ENCODE measurements around the gene EPB41L4A. TPM values are rescaled to one million over a fixed set of nuclear protein-coding genes. Genes with fewer than 3 reads are reported as not detected.
A peak's percentile ranks its signal among the peaks of the same experiment; 100 is the strongest.

Gene EPB41L4A
- total RNA-seq, 1 donor from 2014 or later, result 11.1 TPM

DNA sequence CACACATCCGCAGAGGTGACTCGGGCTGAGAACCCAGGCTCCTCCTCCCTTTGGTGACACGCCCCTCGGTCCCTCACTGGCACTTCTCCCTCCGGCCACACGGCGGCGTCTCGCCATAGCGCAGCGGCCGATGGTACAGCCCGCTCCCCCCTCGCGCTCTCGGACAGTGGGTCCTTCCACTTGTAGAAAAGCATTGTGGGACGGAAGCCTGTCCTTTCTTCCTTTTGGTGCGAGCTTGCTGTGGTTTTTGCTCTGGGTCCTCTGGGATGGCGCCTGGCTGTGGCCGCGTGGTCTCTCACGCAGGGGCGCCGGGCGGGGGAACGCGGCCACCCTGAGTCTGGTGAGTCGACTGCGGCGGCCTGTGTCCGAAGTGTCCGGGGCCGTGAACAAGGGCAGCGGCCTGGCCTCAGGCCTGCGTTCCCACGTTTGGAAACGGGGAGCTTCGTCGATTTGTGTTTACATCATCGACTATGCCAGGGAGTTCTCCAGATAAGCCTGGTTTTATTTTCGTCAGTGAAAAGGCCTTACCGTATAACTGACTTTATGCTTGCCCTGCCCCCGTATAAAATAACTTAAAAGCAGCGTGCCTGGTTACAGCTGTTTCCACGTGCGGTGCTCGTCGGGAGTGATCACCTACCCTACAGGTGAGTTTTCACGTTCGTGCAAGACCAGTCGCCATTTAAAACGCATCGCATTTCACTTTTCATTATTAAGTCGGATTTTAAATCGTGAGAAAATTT is 258.3 kb downstream of the EPB41L4A start:
- peaks cover 28% of the 10 kb centered on the region for H4K20me1 ChIP-seq (ENCODE audit: insufficient read depth, low read length)
- H3K9ac ChIP-seq (ENCODE audit: low read length), result peak overlapping the region; percentile 98
- peaks cover 26% of the 10 kb centered on the region for H3K79me2 ChIP-seq (ENCODE audit: insufficient read depth, low read length)
- peaks cover 24% of the 10 kb centered on the region for H3K4me1 Mint-ChIP-seq (ENCODE audit: low read depth, unreplicated experiment)
- H3K36me3 Mint-ChIP-seq (ENCODE audit: low read depth, unreplicated experiment), result peaks cover 13% of the 10 kb centered on the region
- H3K4me3 ChIP-seq (ENCODE audit: insufficient read depth, low read depth, low read length), result peak overlapping the region; percentile 96
- H3K9me3 Mint-ChIP-seq (ENCODE audit: unreplicated experiment), result no peaks in the 10 kb centered on the region
- peak overlapping the region; percentile 94 for H3K4me3 Mint-ChIP-seq (ENCODE audit: unreplicated experiment)
- H3K27ac Mint-ChIP-seq (ENCODE audit: unreplicated experiment), result peak overlapping the region; percentile 59
- no peaks in the 10 kb centered on the region for H3K27me3 Mint-ChIP-seq (ENCODE audit: low read depth, unreplicated experiment)
- FAIRE-seq, result peak; percentile 13
- peak; percentile 78 for DNase-seq (ENCODE audit: low read depth)
- H3K36me3 ChIP-seq (ENCODE audit: insufficient read depth, low read length), result peaks cover 33% of the 10 kb centered on the region
- peaks cover 15% of the 10 kb centered on the region for H3K4me1 ChIP-seq (ENCODE audit: insufficient read depth, low read length)
- no peaks in the 10 kb centered on the region for H3K27me3 ChIP-seq (ENCODE audit: insufficient read depth, low read length)
- H3K27ac ChIP-seq (ENCODE audit: low read depth, low read length), result peak overlapping the region; percentile 91
- TF ChIP-seq EZH2 (IDR thresholded peaks at IDR 0.05; ENCODE audit: insufficient read depth, low read length), result no peak
- TF ChIP-seq, protein P1, sequence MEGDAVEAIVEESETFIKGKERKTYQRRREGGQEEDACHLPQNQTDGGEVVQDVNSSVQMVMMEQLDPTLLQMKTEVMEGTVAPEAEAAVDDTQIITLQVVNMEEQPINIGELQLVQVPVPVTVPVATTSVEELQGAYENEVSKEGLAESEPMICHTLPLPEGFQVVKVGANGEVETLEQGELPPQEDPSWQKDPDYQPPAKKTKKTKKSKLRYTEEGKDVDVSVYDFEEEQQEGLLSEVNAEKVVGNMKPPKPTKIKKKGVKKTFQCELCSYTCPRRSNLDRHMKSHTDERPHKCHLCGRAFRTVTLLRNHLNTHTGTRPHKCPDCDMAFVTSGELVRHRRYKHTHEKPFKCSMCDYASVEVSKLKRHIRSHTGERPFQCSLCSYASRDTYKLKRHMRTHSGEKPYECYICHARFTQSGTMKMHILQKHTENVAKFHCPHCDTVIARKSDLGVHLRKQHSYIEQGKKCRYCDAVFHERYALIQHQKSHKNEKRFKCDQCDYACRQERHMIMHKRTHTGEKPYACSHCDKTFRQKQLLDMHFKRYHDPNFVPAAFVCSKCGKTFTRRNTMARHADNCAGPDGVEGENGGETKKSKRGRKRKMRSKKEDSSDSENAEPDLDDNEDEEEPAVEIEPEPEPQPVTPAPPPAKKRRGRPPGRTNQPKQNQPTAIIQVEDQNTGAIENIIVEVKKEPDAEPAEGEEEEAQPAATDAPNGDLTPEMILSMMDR (IDR thresholded peaks at IDR 0.05; ENCODE audit: insufficient read depth, low read depth, low read length), result peak; percentile 98
- H3K9me3 ChIP-seq (ENCODE audit: insufficient read depth, low read depth, low read length), result no peaks in the 10 kb centered on the region
- H3K4me2 ChIP-seq (ENCODE audit: low read length), result peak overlapping the region; percentile 96
- peak overlapping the region; percentile 81 for H2AFZ ChIP-seq (ENCODE audit: low read depth, low read length)

DNA sequence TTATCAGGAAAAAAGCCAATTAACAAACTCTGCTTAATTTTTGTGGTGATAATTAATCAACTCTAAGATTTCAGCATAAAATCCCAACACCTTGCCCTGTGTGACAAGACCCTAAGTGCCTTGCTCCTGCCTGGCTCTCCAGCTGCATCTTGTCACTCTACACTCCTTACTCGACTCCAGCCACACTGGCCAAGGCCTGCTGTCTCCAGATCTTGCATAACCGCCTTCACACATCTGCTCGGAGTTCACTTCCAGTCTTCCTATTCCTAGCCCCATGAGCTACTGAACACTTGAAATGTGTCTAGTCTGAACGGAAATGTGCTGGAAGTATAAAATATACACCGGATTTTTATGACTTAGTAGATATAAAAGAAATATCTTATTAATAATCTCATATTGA is 259.6 kb downstream of the EPB41L4A start:
- H3K9me3 ChIP-seq (ENCODE audit: insufficient read depth, low read depth, low read length), result no peaks in the 10 kb centered on the region
- H3K36me3 Mint-ChIP-seq (ENCODE audit: low read depth, unreplicated experiment), result peaks cover 13% of the 10 kb centered on the region
- H3K27me3 Mint-ChIP-seq (ENCODE audit: low read depth, unreplicated experiment), result no peaks in the 10 kb centered on the region
- TF ChIP-seq, protein P1 (IDR thresholded peaks at IDR 0.05; ENCODE audit: insufficient read depth, low read depth, low read length), result no peak
- no peak for TF ChIP-seq EZH2 (IDR thresholded peaks at IDR 0.05; ENCODE audit: insufficient read depth, low read length)
- peaks cover 28% of the 10 kb centered on the region for H4K20me1 ChIP-seq (ENCODE audit: insufficient read depth, low read length)
- no peak for FAIRE-seq
- H3K4me1 ChIP-seq (ENCODE audit: insufficient read depth, low read length), result peaks cover 15% of the 10 kb centered on the region
- H3K9ac ChIP-seq (ENCODE audit: low read length), result no peak overlapping the region
- no peaks in the 10 kb centered on the region for H3K9me3 Mint-ChIP-seq (ENCODE audit: unreplicated experiment)
- H3K4me1 Mint-ChIP-seq (ENCODE audit: low read depth, unreplicated experiment), result peaks cover 22% of the 10 kb centered on the region
- H3K36me3 ChIP-seq (ENCODE audit: insufficient read depth, low read length), result peaks cover 22% of the 10 kb centered on the region
- no peak overlapping the region for H2AFZ ChIP-seq (ENCODE audit: low read depth, low read length)
- H3K79me2 ChIP-seq (ENCODE audit: insufficient read depth, low read length), result peaks cover 26% of the 10 kb centered on the region
- no peak overlapping the region for H3K4me2 ChIP-seq (ENCODE audit: low read length)
- H3K4me3 ChIP-seq (ENCODE audit: insufficient read depth, low read depth, low read length), result no peak overlapping the region
- no peak overlapping the region for H3K27ac ChIP-seq (ENCODE audit: low read depth, low read length)
- H3K4me3 Mint-ChIP-seq (ENCODE audit: unreplicated experiment), result no peak overlapping the region
- H3K27ac Mint-ChIP-seq (ENCODE audit: unreplicated experiment), result no peak overlapping the region
- no peaks in the 10 kb centered on the region for H3K27me3 ChIP-seq (ENCODE audit: insufficient read depth, low read length)
- DNase-seq (ENCODE audit: low read depth), result no peak

DNA sequence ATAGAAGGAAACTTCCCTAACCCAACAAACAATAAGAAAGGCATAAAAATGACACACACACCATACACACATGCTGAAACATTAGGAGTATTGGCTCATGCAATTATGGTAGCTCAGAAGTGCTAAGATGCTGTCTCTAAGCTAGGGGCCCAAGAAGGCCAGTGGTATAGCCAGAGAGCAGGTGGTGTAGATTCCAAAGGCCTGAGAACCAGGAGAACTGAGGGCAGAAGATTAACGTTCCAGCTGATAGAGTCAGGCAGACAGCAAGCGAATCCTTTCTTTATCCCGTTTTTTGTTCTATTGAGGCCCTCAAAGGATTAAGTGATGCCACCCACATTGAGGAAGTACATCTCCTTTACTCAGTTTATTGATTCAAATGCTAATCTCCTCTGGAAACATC is 262.9 kb downstream of the EPB41L4A start:
- peaks cover 1% of the 10 kb centered on the region for H4K20me1 ChIP-seq (ENCODE audit: insufficient read depth, low read length)
- no peak overlapping the region for H3K4me2 ChIP-seq (ENCODE audit: low read length)
- no peak for DNase-seq (ENCODE audit: low read depth)
- no peak overlapping the region for H3K4me3 Mint-ChIP-seq (ENCODE audit: unreplicated experiment)
- H3K9me3 Mint-ChIP-seq (ENCODE audit: unreplicated experiment), result no peaks in the 10 kb centered on the region
- H3K36me3 Mint-ChIP-seq (ENCODE audit: low read depth, unreplicated experiment), result no peaks in the 10 kb centered on the region
- H3K27ac Mint-ChIP-seq (ENCODE audit: unreplicated experiment), result no peak overlapping the region
- TF ChIP-seq, protein P1 (IDR thresholded peaks at IDR 0.05; ENCODE audit: insufficient read depth, low read depth, low read length), result no peak
- no peak for TF ChIP-seq EZH2 (IDR thresholded peaks at IDR 0.05; ENCODE audit: insufficient read depth, low read length)
- no peak overlapping the region for H3K27ac ChIP-seq (ENCODE audit: low read depth, low read length)
- no peak for FAIRE-seq
- no peaks in the 10 kb centered on the region for H3K9me3 ChIP-seq (ENCODE audit: insufficient read depth, low read depth, low read length)
- no peaks in the 10 kb centered on the region for H3K36me3 ChIP-seq (ENCODE audit: insufficient read depth, low read length)
- no peak overlapping the region for H3K4me3 ChIP-seq (ENCODE audit: insufficient read depth, low read depth, low read length)
- no peak overlapping the region for H3K9ac ChIP-seq (ENCODE audit: low read length)
- H3K79me2 ChIP-seq (ENCODE audit: insufficient read depth, low read length), result peaks cover 6% of the 10 kb centered on the region
- H3K27me3 Mint-ChIP-seq (ENCODE audit: low read depth, unreplicated experiment), result no peaks in the 10 kb centered on the region
- H3K4me1 ChIP-seq (ENCODE audit: insufficient read depth, low read length), result peaks cover 4% of the 10 kb centered on the region
- H3K27me3 ChIP-seq (ENCODE audit: insufficient read depth, low read length), result no peaks in the 10 kb centered on the region
- H3K4me1 Mint-ChIP-seq (ENCODE audit: low read depth, unreplicated experiment), result peaks cover 4% of the 10 kb centered on the region
- H2AFZ ChIP-seq (ENCODE audit: low read depth, low read length), result no peak overlapping the region
